ENCODE results near the gene TNF.

TNF gene

DNA sequence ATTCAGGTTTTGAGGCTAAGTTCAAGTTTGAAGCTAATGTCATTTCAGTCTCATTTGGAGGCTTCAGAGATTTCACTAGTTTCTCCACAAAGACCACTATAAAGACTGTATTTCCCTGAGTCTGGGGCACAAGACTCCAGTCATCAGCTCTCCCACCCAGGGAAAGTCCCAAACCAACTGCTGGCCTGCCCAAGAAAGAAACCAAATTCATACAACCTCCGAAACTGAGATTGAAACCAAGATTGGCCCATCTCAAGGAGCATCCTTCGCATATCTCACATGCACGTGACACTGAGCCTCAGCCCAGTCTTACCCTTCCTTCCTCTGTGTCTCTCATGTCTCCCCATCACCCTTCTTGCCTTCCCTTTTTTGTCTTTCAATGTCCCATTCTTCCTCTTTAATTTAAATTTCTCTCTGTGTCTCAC lies 6.8 kb upstream of the TNF start:
- peak overlapping the region; percentile 65 for H3K4me3 Mint-ChIP-seq
- DNase-seq (ENCODE audit: low spot score in 2 of 2) (peak in 1 of 2 donors; percentile 74), ATAC-seq (replicated peaks; ENCODE audit: extremely low read depth, poor library complexity, severe bottlenecking) (peak; percentile 80)
- peaks cover 43% of the 10 kb centered on the region for H3K36me3 Mint-ChIP-seq (ENCODE audit: insufficient read depth)
- H3K27ac Mint-ChIP-seq (ENCODE audit: low read depth), result peak overlapping the region; percentile 99
- peaks cover 77% of the 10 kb centered on the region for H3K4me1 Mint-ChIP-seq
- H3K9me3 Mint-ChIP-seq, result no peaks in the 10 kb centered on the region
- no peaks in the 10 kb centered on the region for H3K27me3 Mint-ChIP-seq

DNA sequence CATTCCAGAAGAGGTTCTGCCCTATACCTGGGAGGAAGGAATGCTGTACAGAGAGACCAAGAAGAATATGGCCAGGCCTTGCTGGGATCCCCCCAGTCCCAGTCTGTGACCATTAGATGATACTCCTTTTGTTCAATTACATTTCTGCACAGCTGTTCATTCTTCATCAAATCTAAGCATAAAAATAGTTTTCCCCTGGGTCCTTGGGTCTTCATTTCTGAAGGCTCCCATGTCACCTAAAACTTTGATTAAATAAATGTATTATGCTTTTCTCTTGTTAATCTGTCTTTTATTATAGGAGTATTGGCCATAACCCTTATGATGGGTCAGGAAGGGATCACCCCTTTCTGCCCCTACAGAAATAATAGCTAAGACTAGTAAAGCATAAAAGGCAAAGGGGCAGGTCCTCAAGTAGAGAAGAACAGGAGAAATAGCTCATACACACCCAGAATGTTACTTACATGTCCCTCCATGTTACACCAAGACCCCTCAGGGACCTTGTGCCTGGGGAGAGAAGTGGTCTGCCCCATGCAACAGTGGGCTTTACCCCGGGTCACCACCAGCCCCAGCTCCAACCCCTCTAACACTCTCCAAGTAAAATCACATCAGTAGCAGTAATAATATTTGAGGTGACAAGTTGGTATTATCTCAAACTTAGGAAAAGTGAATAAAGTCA lies 5.4 kb upstream of the TNF start:
- H3K4me3 Mint-ChIP-seq, result peak overlapping the region; percentile 65
- H3K9me3 Mint-ChIP-seq, result no peaks in the 10 kb centered on the region
- no peaks in the 10 kb centered on the region for H3K27me3 Mint-ChIP-seq
- DNase-seq (ENCODE audit: low spot score in 2 of 2), result no peak
- peaks cover 79% of the 10 kb centered on the region for H3K4me1 Mint-ChIP-seq
- no peak for ATAC-seq (replicated peaks; ENCODE audit: extremely low read depth, poor library complexity, severe bottlenecking)
- peaks cover 39% of the 10 kb centered on the region for H3K36me3 Mint-ChIP-seq (ENCODE audit: insufficient read depth)
- peak overlapping the region; percentile 99 for H3K27ac Mint-ChIP-seq (ENCODE audit: low read depth)

DNA sequence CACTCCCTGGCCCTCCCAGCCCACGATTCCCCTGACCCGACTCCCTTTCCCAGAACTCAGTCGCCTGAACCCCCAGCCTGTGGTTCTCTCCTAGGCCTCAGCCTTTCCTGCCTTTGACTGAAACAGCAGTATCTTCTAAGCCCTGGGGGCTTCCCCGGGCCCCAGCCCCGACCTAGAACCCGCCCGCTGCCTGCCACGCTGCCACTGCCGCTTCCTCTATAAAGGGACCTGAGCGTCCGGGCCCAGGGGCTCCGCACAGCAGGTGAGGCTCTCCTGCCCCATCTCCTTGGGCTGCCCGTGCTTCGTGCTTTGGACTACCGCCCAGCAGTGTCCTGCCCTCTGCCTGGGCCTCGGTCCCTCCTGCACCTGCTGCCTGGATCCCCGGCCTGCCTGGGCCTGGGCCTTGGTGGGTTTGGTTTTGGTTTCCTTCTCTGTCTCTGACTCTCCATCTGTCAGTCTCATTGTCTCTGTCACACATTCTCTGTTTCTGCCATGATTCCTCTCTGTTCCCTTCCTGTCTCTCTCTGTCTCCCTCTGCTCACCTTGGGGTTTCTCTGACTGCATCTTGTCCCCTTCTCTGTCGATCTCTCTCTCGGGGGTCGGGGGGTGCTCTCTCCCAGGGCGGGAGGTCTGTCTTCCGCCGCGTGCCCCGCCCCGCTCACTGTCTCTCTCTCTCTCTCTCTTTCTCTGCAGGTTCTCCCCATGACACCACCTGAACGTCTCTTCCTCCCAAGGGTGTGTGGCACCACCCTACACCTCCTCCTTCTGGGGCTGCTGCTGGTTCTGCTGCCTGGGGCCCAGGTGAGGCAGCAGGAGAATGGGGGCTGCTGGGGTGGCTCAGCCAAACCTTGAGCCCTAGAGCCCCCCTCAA lies 3.1 kb upstream of the TNF start, which contains the start of gene LTA:
LTA (plus strand) TSS at position 249 of the 871 bp plus-strand sequence; CDS start at position 703, 454 bp downstream.
- no peaks in the 10 kb centered on the region for H3K27me3 Mint-ChIP-seq
- no peaks in the 10 kb centered on the region for H3K9me3 Mint-ChIP-seq
- ATAC-seq (replicated peaks; ENCODE audit: extremely low read depth, poor library complexity, severe bottlenecking) (peak; percentile 55), DNase-seq (ENCODE audit: low spot score in 2 of 2) (peak in 1 of 2 donors; percentile 70)
- peaks cover 44% of the 10 kb centered on the region for H3K36me3 Mint-ChIP-seq (ENCODE audit: insufficient read depth)
- H3K4me1 Mint-ChIP-seq, result peaks cover 93% of the 10 kb centered on the region
- H3K27ac Mint-ChIP-seq (ENCODE audit: low read depth), result peak within 1 kb of the TSS; percentile 99
- peak within 1 kb of the TSS; percentile 91 for H3K4me3 Mint-ChIP-seq

DNA sequence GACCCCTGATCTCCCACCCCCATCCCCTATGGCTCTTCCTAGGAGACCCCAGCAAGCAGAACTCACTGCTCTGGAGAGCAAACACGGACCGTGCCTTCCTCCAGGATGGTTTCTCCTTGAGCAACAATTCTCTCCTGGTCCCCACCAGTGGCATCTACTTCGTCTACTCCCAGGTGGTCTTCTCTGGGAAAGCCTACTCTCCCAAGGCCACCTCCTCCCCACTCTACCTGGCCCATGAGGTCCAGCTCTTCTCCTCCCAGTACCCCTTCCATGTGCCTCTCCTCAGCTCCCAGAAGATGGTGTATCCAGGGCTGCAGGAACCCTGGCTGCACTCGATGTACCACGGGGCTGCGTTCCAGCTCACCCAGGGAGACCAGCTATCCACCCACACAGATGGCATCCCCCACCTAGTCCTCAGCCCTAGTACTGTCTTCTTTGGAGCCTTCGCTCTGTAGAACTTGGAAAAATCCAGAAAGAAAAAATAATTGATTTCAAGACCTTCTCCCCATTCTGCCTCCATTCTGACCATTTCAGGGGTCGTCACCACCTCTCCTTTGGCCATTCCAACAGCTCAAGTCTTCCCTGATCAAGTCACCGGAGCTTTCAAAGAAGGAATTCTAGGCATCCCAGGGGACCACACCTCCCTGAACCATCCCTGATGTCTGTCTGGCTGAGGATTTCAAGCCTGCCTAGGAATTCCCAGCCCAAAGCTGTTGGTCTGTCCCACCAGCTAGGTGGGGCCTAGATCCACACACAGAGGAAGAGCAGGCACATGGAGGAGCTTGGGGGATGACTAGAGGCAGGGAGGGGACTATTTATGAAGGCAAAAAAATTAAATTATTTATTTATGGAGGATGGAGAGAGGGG lies 1.9 kb upstream of the TNF start:
- H3K27me3 Mint-ChIP-seq, result no peaks in the 10 kb centered on the region
- H3K27ac Mint-ChIP-seq (ENCODE audit: low read depth), result peak overlapping the region; percentile 99
- ATAC-seq (replicated peaks; ENCODE audit: extremely low read depth, poor library complexity, severe bottlenecking), result no peak
- H3K9me3 Mint-ChIP-seq, result no peaks in the 10 kb centered on the region
- H3K4me3 Mint-ChIP-seq, result peak overlapping the region; percentile 91
- H3K4me1 Mint-ChIP-seq, result peaks cover 89% of the 10 kb centered on the region
- no peak for DNase-seq (ENCODE audit: low spot score in 2 of 2)
- peaks cover 41% of the 10 kb centered on the region for H3K36me3 Mint-ChIP-seq (ENCODE audit: insufficient read depth)

DNA sequence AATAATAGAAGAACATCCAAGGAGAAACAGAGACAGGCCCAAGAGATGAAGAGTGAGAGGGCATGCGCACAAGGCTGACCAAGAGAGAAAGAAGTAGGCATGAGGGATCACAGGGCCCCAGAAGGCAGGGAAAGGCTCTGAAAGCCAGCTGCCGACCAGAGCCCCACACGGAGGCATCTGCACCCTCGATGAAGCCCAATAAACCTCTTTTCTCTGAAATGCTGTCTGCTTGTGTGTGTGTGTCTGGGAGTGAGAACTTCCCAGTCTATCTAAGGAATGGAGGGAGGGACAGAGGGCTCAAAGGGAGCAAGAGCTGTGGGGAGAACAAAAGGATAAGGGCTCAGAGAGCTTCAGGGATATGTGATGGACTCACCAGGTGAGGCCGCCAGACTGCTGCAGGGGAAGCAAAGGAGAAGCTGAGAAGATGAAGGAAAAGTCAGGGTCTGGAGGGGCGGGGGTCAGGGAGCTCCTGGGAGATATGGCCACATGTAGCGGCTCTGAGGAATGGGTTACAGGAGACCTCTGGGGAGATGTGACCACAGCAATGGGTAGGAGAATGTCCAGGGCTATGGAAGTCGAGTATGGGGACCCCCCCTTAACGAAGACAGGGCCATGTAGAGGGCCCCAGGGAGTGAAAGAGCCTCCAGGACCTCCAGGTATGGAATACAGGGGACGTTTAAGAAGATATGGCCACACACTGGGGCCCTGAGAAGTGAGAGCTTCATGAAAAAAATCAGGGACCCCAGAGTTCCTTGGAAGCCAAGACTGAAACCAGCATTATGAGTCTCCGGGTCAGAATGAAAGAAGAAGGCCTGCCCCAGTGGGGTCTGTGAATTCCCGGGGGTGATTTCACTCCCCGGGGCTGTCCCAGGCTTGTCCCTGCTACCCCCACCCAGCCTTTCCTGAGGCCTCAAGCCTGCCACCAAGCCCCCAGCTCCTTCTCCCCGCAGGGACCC lies 981 bp upstream of the TNF start:
- Mint-ChIP-seq H3K27ac (ENCODE audit: low read depth) (peak overlapping the region; percentile 99), H3K4me1 (peaks cover 89% of the 10 kb centered on the region), H3K9me3 (no peaks in the 10 kb centered on the region), H3K36me3 (ENCODE audit: insufficient read depth) (peaks cover 42% of the 10 kb centered on the region), H3K27me3 (no peaks in the 10 kb centered on the region), H3K4me3 (peak overlapping the region; percentile 91)
- DNase-seq (ENCODE audit: low spot score in 2 of 2) (no peak), ATAC-seq (replicated peaks; ENCODE audit: extremely low read depth, poor library complexity, severe bottlenecking) (no peak)

DNA sequence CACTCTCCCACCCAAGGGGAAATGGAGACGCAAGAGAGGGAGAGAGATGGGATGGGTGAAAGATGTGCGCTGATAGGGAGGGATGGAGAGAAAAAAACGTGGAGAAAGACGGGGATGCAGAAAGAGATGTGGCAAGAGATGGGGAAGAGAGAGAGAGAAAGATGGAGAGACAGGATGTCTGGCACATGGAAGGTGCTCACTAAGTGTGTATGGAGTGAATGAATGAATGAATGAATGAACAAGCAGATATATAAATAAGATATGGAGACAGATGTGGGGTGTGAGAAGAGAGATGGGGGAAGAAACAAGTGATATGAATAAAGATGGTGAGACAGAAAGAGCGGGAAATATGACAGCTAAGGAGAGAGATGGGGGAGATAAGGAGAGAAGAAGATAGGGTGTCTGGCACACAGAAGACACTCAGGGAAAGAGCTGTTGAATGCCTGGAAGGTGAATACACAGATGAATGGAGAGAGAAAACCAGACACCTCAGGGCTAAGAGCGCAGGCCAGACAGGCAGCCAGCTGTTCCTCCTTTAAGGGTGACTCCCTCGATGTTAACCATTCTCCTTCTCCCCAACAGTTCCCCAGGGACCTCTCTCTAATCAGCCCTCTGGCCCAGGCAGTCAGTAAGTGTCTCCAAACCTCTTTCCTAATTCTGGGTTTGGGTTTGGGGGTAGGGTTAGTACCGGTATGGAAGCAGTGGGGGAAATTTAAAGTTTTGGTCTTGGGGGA lies 754 bp downstream of the TNF start:
- Mint-ChIP-seq H3K36me3 (ENCODE audit: insufficient read depth) (peaks cover 46% of the 10 kb centered on the region), H3K4me1 (peaks cover 94% of the 10 kb centered on the region)

DNA sequence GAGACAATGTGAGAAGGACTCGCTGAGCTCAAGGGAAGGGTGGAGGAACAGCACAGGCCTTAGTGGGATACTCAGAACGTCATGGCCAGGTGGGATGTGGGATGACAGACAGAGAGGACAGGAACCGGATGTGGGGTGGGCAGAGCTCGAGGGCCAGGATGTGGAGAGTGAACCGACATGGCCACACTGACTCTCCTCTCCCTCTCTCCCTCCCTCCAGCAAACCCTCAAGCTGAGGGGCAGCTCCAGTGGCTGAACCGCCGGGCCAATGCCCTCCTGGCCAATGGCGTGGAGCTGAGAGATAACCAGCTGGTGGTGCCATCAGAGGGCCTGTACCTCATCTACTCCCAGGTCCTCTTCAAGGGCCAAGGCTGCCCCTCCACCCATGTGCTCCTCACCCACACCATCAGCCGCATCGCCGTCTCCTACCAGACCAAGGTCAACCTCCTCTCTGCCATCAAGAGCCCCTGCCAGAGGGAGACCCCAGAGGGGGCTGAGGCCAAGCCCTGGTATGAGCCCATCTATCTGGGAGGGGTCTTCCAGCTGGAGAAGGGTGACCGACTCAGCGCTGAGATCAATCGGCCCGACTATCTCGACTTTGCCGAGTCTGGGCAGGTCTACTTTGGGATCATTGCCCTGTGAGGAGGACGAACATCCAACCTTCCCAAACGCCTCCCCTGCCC lies 1.7 kb downstream of the TNF start:
- Mint-ChIP-seq H3K27me3 (no peaks in the 10 kb centered on the region), H3K27ac (ENCODE audit: low read depth) (peak overlapping the region; percentile 99), H3K4me3 (peak overlapping the region; percentile 91), H3K9me3 (no peaks in the 10 kb centered on the region), H3K4me1 (peaks cover 94% of the 10 kb centered on the region), H3K36me3 (ENCODE audit: insufficient read depth) (peaks cover 49% of the 10 kb centered on the region)
- ATAC-seq (replicated peaks; ENCODE audit: extremely low read depth, poor library complexity, severe bottlenecking) (peak; percentile 10), DNase-seq (ENCODE audit: low spot score in 2 of 2) (peak in 1 of 2 donors; percentile 34)

More for the DNA sequence above, 754 bp downstream of the TNF start:
- H3K4me3 Mint-ChIP-seq, result peak overlapping the region; percentile 91
- no peak for ATAC-seq (replicated peaks; ENCODE audit: extremely low read depth, poor library complexity, severe bottlenecking)
- no peaks in the 10 kb centered on the region for H3K9me3 Mint-ChIP-seq
- H3K27me3 Mint-ChIP-seq, result no peaks in the 10 kb centered on the region
- H3K27ac Mint-ChIP-seq (ENCODE audit: low read depth), result peak overlapping the region; percentile 99
- no peak for DNase-seq (ENCODE audit: low spot score in 2 of 2)

DNA sequence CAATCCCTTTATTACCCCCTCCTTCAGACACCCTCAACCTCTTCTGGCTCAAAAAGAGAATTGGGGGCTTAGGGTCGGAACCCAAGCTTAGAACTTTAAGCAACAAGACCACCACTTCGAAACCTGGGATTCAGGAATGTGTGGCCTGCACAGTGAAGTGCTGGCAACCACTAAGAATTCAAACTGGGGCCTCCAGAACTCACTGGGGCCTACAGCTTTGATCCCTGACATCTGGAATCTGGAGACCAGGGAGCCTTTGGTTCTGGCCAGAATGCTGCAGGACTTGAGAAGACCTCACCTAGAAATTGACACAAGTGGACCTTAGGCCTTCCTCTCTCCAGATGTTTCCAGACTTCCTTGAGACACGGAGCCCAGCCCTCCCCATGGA lies 2.2 kb downstream of the TNF start:
- Mint-ChIP-seq H3K27me3 (no peaks in the 10 kb centered on the region), H3K4me3 (peak overlapping the region; percentile 91), H3K36me3 (ENCODE audit: insufficient read depth) (peaks cover 44% of the 10 kb centered on the region), H3K4me1 (peaks cover 94% of the 10 kb centered on the region), H3K27ac (ENCODE audit: low read depth) (peak overlapping the region; percentile 99), H3K9me3 (no peaks in the 10 kb centered on the region)
- no peak for ATAC-seq (replicated peaks; ENCODE audit: extremely low read depth, poor library complexity, severe bottlenecking)
- DNase-seq (ENCODE audit: low spot score in 2 of 2), result no peak

DNA sequence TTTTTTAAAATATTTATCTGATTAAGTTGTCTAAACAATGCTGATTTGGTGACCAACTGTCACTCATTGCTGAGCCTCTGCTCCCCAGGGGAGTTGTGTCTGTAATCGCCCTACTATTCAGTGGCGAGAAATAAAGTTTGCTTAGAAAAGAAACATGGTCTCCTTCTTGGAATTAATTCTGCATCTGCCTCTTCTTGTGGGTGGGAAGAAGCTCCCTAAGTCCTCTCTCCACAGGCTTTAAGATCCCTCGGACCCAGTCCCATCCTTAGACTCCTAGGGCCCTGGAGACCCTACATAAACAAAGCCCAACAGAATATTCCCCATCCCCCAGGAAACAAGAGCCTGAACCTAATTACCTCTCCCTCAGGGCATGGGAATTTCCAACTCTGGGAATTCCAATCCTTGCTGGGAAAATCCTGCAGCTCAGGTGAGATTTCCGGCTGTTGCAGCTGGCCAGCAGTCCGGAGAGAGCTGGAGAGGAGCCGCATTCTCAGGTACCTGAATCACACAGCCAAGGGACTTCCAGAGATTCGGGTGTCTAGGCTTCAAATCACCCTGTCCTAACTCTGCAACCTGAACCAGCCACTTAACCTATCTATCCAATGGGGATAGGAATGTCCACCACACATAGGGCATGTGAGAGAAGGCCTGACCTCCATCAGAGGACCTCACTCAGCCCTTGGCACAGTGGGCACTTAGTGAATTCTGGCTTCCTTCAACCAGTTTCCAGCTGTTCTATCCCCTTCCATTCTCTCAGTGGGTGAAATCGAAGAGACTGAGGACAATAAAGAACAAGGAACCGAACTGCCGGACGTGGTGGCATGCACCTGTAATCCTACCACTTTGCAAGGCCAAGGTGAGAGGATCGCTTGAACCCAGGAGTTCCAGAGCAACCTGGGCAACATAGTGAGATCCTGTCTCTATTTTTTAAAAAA lies 3.1 kb downstream of the TNF start:
- no peak for ATAC-seq (replicated peaks; ENCODE audit: extremely low read depth, poor library complexity, severe bottlenecking)
- Mint-ChIP-seq H3K27ac (ENCODE audit: low read depth) (peak overlapping the region; percentile 97), H3K4me1 (peaks cover 92% of the 10 kb centered on the region), H3K36me3 (ENCODE audit: insufficient read depth) (peaks cover 38% of the 10 kb centered on the region), H3K9me3 (no peaks in the 10 kb centered on the region), H3K4me3 (peak overlapping the region; percentile 91), H3K27me3 (no peaks in the 10 kb centered on the region)
- DNase-seq (ENCODE audit: low spot score in 2 of 2), result no peak

DNA sequence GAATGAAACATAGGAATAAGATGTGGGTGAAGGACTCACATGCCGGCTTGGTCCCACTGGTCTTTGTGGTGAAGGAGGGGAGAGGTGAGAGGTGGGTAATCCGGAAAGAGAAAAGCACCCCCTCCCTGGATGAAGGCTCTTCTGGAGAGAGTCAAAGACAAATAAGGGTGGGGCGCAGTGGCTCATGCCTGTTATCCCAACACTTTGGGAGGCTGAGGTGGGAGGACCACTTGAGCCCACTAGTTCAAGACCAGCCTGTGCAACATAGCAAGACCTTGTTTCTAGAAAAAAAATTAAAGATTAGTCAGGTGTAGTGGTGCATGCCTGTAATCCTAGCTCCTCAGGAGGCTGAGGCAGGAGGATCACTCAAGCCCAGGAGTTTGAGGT lies 3.7 kb downstream of the TNF start:
- H3K27me3 Mint-ChIP-seq, result no peaks in the 10 kb centered on the region
- H3K4me3 Mint-ChIP-seq, result peak overlapping the region; percentile 91
- DNase-seq (ENCODE audit: low spot score in 2 of 2) (no peak), ATAC-seq (replicated peaks; ENCODE audit: extremely low read depth, poor library complexity, severe bottlenecking) (no peak)
- no peaks in the 10 kb centered on the region for H3K9me3 Mint-ChIP-seq
- H3K27ac Mint-ChIP-seq (ENCODE audit: low read depth), result peak overlapping the region; percentile 97
- peaks cover 85% of the 10 kb centered on the region for H3K4me1 Mint-ChIP-seq
- peaks cover 38% of the 10 kb centered on the region for H3K36me3 Mint-ChIP-seq (ENCODE audit: insufficient read depth)

Measured in central memory CD8-positive, alpha-beta T cell (primary cell).